PC-3 (cell line): ENCODE data around the gene MTTP. TPM values are rescaled to one million over a fixed set of nuclear protein-coding genes. Genes with fewer than 3 reads are reported as not detected.

Experiments used
- ATAC-seq: fragments of 200-7000 bp; cut with Tn5 transposase; 2 replicates; pipeline ENCODE4 v1.9.1; 2020; ENCODE audit warnings: mild to moderate bottlenecking, moderate library complexity
- BruUV-seq: library from RNA; stranded (reverse); fragments of 400-500 nt; replicated peaks from 2 replicates; lab custom pipeline; 2021; lab: Mats Ljungman, UMichigan
- CTCF ChIA-PET: fragments of 300-600 bp; sonication (Branson Sonifier 250); formaldehyde crosslinking; loops from one replicate; lab custom pipeline; 2022; ENCODE audit warnings: antibody characterized with exemption; lab: Charles Lee
- POLR2A ChIA-PET: fragments of 300-600 bp; sonication (Branson Sonifier 250); formaldehyde crosslinking; loops from one replicate; lab custom pipeline; 2022; ENCODE audit warnings: antibody characterized with exemption; ENCODE audit not compliant: unreplicated experiment; lab: Charles Lee
- DNase-seq: peaks from one replicate; pipeline ENCODE4 v3.0.0-alpha.2; 2015
- H2AFZ ChIP-seq: fragments of 300-600 bp; sonication (generic); 2 replicates; pipeline ENCODE4 v1.6.0; 2016; ENCODE audit warnings: antibody characterized with exemption, low read length
- H3F3A ChIP-seq: fragments of 300-600 bp; sonication (generic); one replicate; pipeline ENCODE4 v1.6.0; 2017; ENCODE audit warnings: antibody characterized with exemption, low read length, control low read depth, mild to moderate bottlenecking; ENCODE audit not compliant: unreplicated experiment
- H3K27ac ChIP-seq: fragments of 300-600 bp; sonication (generic); 2 replicates; pipeline ENCODE4 v1.5.1; 2016; ENCODE audit warnings: mild to moderate bottlenecking, low read length
- H3K27me3 ChIP-seq: fragments of 300-600 bp; sonication (generic); 2 replicates; pipeline ENCODE4 v1.6.1; 2016; ENCODE audit warnings: low read length, mixed read lengths
- H3K36me3 ChIP-seq: fragments of 300-600 bp; sonication (generic); 2 replicates; pipeline ENCODE4 v1.6.1; 2016; ENCODE audit warnings: low read depth, mixed run types, low read length, mixed read lengths
- H3K4me1 ChIP-seq: fragments of 300-600 bp; sonication (generic); 2 replicates; pipeline ENCODE4 v1.5.1; 2016; ENCODE audit warnings: low read length; ENCODE audit not compliant: insufficient read depth
- H3K4me2 ChIP-seq: fragments of 300-600 bp; sonication (generic); 2 replicates; pipeline ENCODE4 v1.6.0; 2016; ENCODE audit warnings: low read length
- H3K4me3 ChIP-seq: fragments of 300-600 bp; sonication (generic); 2 replicates; pipeline ENCODE4 v1.5.1; 2016; ENCODE audit warnings: mild to moderate bottlenecking, low read length, mixed read lengths
- H3K79me2 ChIP-seq: fragments of 300-600 bp; sonication (generic); 2 replicates; pipeline ENCODE4 v1.6.1; 2017; ENCODE audit warnings: low read length, mixed read lengths
- H3K9ac ChIP-seq: fragments of 300-600 bp; sonication (generic); 2 replicates; pipeline ENCODE4 v1.6.0; 2016; ENCODE audit warnings: mild to moderate bottlenecking, low read length
- H3K9me2 ChIP-seq: fragments of 300-600 bp; sonication (generic); replicated peaks from 2 replicates; pipeline ENCODE4 v1.6.1; 2016; ENCODE audit warnings: mixed run types, low read length, mixed read lengths
- H3K9me3 ChIP-seq: fragments of 300-600 bp; sonication (generic); 2 replicates; pipeline ENCODE4 v1.6.1; 2016; ENCODE audit warnings: low read length, mixed read lengths
- H4K20me1 ChIP-seq: fragments of 300-600 bp; sonication (generic); 2 replicates; pipeline ENCODE4 v1.6.1; 2016; ENCODE audit warnings: low read length, mixed read lengths
- EZH2 ChIP-seq: fragments of 300-600 bp; sonication (generic); IDR thresholded peaks from one replicate; pipeline ENCODE4 v1.6.1; 2017; ENCODE audit warnings: antibody characterized with exemption, mild to moderate bottlenecking, low read length; ENCODE audit not compliant: unreplicated experiment
- EZH2phosphoT487 ChIP-seq: fragments of 300-600 bp; sonication (generic); IDR thresholded peaks from 2 replicates; pipeline ENCODE4 v1.6.1; 2018; ENCODE audit warnings: mild to moderate bottlenecking, antibody characterized with exemption, low read length, borderline replicate concordance
- intact Hi-C: fragments of 100-400 bp; cut with micrococcal nuclease; formaldehyde crosslinking; loops from 2 replicates; pipeline ENCODE4 v1.9.0; 2023
- total RNA-seq: library from RNA; depleted of rRNA; stranded (reverse); fragments of >200 nt; gene quantifications from 2 replicates; pipeline ENCODE4 v1.2.3, GENCODE V29; 2014
- TF ChIP-seq, protein P1 (sequence below): fragments of 300-600 bp; sonication (generic); conservative IDR thresholded peaks from 2 replicates; pipeline ENCODE4 v1.5.1; 2017; ENCODE audit warnings: antibody characterized with exemption, low read depth, mild to moderate bottlenecking, low read length

MTTP gene
- total RNA-seq, 1 experiment from 2014 or later, result 0.33 TPM

DNA sequence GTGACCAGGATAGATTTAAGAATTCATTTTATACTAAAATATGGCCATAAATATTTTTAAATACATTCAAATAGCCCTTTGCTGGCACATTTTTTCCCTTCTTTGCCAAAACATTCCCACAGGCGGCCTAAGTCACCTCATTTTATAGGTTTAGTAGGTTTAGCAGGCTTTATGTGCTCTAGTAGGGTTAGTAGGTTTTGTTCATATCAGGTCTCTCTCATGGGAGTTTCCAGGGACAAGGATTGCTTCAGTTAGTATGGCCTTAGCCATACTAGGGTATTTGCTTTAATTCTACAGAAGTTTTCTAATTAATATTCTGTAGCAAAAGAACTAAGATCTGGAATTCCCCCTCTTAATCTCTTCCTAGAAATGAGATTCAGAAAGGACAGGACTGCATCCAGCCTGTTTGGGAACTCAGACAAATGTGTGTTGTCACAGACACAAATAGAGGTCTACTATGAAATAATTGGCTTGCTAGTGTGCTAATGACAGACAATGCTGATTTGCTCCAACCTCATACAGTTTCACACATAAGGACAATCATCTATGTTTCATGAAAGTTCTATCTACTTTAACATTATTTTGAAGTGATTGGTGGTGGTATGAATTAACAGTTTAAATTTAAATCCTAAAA, 772 bp upstream of the MTTP start:
- no peak overlapping the region for H3K4me2 ChIP-seq

DNA sequence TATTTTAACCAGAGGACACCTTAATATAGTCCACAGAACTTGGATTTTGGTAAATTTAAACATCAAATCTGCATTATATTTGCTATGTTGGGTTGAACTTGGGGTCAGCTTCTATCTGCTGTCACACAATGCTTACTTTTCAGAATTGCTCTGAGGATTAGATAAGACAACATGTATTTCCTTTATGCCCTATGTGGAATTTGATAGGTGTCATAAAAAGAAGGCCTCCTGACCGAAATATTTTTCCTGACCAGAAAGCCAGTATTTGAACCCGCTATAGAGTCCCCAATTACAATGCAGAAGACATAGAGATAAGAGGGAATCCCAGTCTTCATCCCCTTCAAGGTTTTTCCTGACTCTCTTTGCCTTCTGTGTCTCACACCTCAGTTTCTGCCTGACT, 4.1 kb downstream of the MTTP start:
- BruUV-seq, result no TSS peak
- CTCF ChIA-PET, result no interaction called here
- TF ChIP-seq, protein P1, sequence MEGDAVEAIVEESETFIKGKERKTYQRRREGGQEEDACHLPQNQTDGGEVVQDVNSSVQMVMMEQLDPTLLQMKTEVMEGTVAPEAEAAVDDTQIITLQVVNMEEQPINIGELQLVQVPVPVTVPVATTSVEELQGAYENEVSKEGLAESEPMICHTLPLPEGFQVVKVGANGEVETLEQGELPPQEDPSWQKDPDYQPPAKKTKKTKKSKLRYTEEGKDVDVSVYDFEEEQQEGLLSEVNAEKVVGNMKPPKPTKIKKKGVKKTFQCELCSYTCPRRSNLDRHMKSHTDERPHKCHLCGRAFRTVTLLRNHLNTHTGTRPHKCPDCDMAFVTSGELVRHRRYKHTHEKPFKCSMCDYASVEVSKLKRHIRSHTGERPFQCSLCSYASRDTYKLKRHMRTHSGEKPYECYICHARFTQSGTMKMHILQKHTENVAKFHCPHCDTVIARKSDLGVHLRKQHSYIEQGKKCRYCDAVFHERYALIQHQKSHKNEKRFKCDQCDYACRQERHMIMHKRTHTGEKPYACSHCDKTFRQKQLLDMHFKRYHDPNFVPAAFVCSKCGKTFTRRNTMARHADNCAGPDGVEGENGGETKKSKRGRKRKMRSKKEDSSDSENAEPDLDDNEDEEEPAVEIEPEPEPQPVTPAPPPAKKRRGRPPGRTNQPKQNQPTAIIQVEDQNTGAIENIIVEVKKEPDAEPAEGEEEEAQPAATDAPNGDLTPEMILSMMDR, result no peak
- no peak for TF ChIP-seq EZH2phosphoT487
- TF ChIP-seq EZH2, result no peak

More for the DNA sequence above, 772 bp upstream of the MTTP start:
- no peaks in the 10 kb centered on the region for H3K9me2 ChIP-seq
- no peak overlapping the region for H2AFZ ChIP-seq
- peaks cover 15% of the 10 kb centered on the region for H3K27me3 ChIP-seq
- H3K79me2 ChIP-seq, result no peaks in the 10 kb centered on the region
- POLR2A ChIA-PET, result no interaction called here
- DNase-seq (no peak), ATAC-seq (no peak)
- no peak overlapping the region for H3K27ac ChIP-seq
- BruUV-seq, result no TSS peak
- no peak for TF ChIP-seq EZH2phosphoT487
- no peak for TF ChIP-seq EZH2
- TF ChIP-seq, protein P1, result no peak
- no peaks in the 10 kb centered on the region for H3K36me3 ChIP-seq
- H3K4me3 ChIP-seq, result no peak overlapping the region
- H4K20me1 ChIP-seq, result no peaks in the 10 kb centered on the region
- no peaks in the 10 kb centered on the region for H3K4me1 ChIP-seq
- H3F3A ChIP-seq, result no peaks in the 10 kb centered on the region
- intact Hi-C loops, result no loop called here
- CTCF ChIA-PET, result no interaction called here
- H3K9ac ChIP-seq, result no peak overlapping the region
- no peaks in the 10 kb centered on the region for H3K9me3 ChIP-seq

DNA sequence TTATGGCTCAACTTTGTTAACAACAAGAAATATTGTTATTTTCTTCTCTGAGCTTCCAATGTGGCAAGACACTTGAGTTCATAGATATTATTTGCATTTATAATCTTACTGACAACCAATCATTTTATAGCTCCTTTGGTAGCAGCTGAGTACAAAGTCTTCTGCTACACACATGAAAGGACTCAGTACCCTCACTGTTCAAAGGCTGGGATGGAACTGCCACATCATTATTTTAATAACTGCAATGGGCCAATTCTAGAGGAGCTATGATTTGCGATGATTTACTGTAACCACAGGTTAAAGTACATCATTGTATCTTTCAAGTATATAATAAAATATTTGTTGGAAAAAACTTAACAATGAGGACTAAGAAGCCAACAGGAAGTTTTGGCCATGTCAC, 10.9 kb downstream of the MTTP start:
- H3K9me2 ChIP-seq, result no peaks in the 10 kb centered on the region
- no peak overlapping the region for H3K9ac ChIP-seq
- TF ChIP-seq, protein P1, result no peak
- TF ChIP-seq EZH2phosphoT487, result no peak
- TF ChIP-seq EZH2, result no peak
- H2AFZ ChIP-seq, result no peak overlapping the region
- H3F3A ChIP-seq, result peaks cover 8% of the 10 kb centered on the region
- intact Hi-C loops, result no loop called here
- H4K20me1 ChIP-seq, result no peaks in the 10 kb centered on the region
- DNase-seq (no peak), ATAC-seq (no peak)
- H3K9me3 ChIP-seq, result no peaks in the 10 kb centered on the region
- ChIA-PET POLR2A (no interaction called here), CTCF (no interaction called here)
- H3K27me3 ChIP-seq, result peaks cover 12% of the 10 kb centered on the region; the same call in 1 of the 2 replicates
- H3K4me1 ChIP-seq, result peaks cover 26% of the 10 kb centered on the region
- H3K4me3 ChIP-seq, result no peak overlapping the region
- no peak overlapping the region for H3K27ac ChIP-seq
- BruUV-seq, result no TSS peak
- no peaks in the 10 kb centered on the region for H3K36me3 ChIP-seq
- no peak overlapping the region for H3K4me2 ChIP-seq
- no peaks in the 10 kb centered on the region for H3K79me2 ChIP-seq

More for the DNA sequence above, 4.1 kb downstream of the MTTP start:
- POLR2A ChIA-PET, result no interaction called here
- Histone ChIP-seq H3K9ac (no peak overlapping the region), H3K79me2 (no peaks in the 10 kb centered on the region), H3K36me3 (no peaks in the 10 kb centered on the region), H3K4me1 (no peaks in the 10 kb centered on the region), H3K27me3 (peaks cover 12% of the 10 kb centered on the region; the same call in 1 of the 2 replicates), H3K9me3 (no peaks in the 10 kb centered on the region), H3K27ac (no peak overlapping the region), H4K20me1 (no peaks in the 10 kb centered on the region), H2AFZ (no peak overlapping the region), H3K4me3 (no peak overlapping the region), H3K9me2 (no peaks in the 10 kb centered on the region), H3K4me2 (no peak overlapping the region), H3F3A (no peaks in the 10 kb centered on the region)
- intact Hi-C loops, result no loop called here
- no peak for ATAC-seq
- no peak for DNase-seq
